IPS DF 19.7 (cell line): ENCODE measurements around the gene YTHDC2.

Experiments
- DNase-seq: peaks from one replicate; pipeline ENCODE4 v3.0.0-alpha.2; 2013; ENCODE audit warnings: low read depth, low spot score

Gene YTHDC2

DNA sequence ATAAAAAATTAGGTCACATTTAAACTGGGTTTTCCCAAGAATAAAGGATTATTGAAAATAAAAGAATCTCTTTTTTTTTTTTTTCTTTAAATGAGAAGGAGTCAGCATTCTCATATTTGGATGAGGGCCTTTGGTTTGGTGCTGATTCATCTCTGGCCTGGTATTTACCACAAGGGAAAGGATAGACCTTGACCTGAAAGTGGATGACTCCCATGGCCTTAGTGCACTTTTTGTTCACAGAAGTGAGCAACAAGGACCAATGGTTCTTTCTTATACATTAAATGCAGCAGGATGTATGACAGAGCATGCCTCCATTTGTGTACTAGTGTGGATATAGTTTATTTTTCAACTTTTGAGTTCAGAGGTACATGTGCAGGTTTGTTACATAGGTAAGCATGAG is 6.9 kb downstream of the YTHDC2 start:
- DNase-seq = no peak

DNA sequence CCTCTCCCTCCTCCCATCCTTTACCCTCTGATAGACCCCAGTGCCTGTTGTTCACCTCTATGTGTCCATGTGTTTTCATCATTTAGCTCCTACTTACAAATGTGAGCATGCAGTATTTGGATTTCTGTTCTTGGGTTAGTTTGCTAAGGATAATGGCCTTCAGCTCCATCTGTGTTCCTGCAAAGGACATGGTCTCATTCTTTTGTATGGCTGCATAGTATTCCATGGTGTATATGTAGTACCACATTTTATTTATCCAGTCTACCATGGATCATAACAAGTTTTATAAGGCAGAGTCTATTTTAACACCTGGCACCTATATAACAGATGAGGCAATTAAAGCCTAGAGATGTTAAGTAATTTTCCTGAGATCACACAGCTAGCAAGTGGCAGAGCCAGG is 7.4 kb downstream of the YTHDC2 start:
- no peak for DNase-seq

- DNase-seq = no peak
Measured at GRCh38 chr5:113523168-113523567, 9.7 kb downstream of the YTHDC2 start.

- DNase-seq = no peak
Measured at GRCh38 chr5:113524927-113525326, 11.4 kb downstream of the YTHDC2 start.

DNA sequence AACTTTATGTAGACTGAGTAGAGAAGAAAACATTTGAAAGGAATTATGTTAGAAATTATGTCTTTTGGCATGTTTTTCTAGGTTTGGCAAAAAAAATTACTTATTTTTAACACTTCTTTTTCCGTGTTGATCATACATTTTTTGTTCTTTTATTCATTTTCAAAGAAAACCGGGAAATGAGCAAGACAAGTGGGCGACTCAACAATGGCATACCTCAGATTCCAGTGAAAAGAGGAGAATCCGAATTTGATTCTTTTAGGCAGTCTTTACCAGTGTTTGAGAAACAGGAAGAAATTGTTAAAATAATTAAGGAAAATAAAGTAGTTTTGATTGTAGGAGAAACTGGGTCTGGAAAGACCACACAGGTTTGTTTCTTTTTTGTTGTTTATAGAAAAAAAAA is 12.9 kb downstream of the YTHDC2 start:
- DNase-seq = no peak

DNA sequence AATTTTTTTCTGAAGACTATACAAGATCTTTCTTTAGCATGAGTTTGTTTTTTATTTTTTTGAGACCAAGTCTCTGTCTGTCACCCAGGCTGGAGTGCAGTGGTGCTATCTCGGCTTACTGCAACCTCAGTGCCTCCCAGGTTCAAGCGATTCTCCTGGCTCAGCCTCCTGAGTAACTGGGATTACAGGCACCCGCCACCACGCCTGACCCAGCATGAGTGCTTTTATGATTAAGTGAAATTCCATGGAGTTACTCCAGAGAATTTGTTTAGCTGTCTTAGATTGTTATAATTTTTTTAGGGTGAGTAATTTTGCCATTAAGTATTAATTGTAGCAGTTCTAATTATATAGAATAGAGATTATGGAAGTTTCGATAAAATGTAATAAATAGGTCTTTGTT is 14.3 kb downstream of the YTHDC2 start:
- DNase-seq = no peak

- no peak for DNase-seq
Measured at GRCh38 chr5:113531481-113532159, 18.1 kb downstream of the YTHDC2 start.

- no peak for DNase-seq
Measured at GRCh38 chr5:113538313-113538712, 24.8 kb downstream of the YTHDC2 start.

DNA sequence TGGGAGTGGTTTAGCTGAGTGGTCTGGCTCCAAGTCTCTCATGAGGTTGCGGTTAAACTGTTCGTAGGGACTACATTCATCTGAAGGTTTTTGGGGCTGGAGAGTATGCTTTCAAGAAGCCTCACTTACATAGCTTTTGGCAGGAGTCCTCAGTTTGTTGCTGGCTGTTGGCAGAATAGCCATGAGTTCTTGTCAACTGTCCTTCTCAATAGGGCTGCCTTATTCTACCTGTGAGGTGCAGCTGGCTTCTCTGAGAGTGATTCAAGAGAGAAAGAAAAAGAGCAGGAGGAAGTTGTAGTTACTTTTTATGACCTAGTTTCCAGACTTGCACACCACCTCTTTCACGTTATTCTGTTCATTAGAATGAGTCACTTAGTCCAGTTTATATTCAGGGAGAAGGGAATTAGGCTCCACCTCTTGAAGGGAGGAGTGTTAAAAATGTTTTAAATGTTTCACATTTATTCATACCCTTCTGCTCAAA is 33.2 kb downstream of the YTHDC2 start:
- no peak for DNase-seq

DNA sequence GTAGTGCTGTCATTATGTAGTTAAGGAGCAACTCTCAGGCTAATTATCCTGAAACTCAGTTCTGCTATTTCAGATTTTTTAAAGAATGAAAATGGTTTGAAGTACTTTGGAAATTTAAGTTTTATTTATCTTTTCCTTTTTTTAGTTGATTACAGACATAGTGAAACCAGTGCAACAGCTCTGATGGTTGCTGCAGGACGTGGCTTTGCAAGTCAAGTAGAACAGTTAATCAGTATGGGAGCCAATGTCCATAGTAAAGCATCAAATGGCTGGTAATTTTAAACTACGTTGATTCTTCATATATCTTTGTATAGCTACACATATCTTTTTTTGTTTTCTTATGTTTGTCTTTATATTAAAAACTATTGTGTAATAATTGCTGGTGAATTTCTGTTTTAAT is 34.9 kb downstream of the YTHDC2 start:
- no peak for DNase-seq

DNA sequence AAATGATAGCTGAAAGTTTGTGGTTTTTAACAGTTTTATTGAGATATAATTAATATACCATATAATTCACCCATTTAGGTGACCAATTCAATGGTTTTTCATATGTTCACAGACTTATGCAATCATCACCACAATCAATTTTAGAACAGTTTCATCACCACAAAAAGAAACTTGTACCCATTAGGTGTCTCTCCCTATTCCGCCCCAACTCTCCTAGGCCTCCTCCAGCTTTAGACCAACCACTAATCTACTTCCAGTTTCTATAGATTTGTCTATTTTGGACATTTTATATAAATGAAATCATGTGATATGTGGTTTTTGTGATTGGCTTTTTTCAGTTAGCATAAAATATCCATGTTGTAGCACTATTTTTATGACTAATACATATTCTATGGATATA is 38.6 kb downstream of the YTHDC2 start:
- no peak for DNase-seq

GRCh38 chr5:113552620-113553019 is 39.1 kb downstream of the YTHDC2 start:
- DNase-seq = no peak

GRCh38 chr5:113562828-113563400 is 49.4 kb downstream of the YTHDC2 start:
- no peak for DNase-seq

DNA sequence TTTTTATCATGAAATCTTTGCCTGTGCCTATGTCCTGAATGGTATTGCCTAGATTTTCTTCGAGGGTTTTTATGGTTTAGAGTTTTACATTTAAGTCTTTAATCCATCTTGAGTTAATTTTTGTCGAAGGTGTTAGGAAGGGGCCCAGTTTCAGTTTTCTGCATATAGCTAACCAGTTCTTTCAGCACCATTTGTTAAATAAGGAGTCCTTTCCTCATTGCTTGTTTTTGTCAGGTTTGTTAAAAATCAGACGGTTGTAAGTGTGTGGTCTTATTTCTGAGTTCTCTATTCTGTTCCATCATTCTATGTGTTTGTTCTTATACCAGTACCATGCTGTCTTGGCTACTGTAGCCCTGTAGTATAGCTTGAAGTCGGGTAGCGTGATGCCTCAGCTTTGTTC is 55.9 kb downstream of the YTHDC2 start:
- no peak for DNase-seq

GRCh38 chr5:113572716-113573115 is 59.2 kb downstream of the YTHDC2 start:
- no peak for DNase-seq

DNA sequence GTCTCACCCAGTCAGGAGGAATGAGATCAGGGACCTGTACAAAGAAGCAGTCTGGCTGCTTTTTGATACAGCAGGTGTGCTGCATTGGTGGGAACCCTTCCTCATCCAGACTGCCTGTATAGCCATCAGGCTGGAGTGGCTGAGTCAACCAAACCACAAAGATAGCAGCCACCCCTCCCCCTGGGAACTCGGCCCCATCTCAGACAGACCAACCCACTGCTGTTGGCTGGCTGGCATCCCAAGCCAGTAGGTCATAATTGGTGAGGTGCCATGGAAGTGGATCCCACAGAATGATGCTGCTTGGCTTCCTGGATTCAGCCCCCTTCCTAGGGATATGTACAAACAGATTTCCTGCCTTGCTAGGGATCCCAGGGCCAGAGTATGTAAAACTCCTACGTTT is 60.9 kb downstream of the YTHDC2 start:
- DNase-seq = no peak

- DNase-seq = no peak
Measured at GRCh38 chr5:113575074-113575473, 61.6 kb downstream of the YTHDC2 start.

DNA sequence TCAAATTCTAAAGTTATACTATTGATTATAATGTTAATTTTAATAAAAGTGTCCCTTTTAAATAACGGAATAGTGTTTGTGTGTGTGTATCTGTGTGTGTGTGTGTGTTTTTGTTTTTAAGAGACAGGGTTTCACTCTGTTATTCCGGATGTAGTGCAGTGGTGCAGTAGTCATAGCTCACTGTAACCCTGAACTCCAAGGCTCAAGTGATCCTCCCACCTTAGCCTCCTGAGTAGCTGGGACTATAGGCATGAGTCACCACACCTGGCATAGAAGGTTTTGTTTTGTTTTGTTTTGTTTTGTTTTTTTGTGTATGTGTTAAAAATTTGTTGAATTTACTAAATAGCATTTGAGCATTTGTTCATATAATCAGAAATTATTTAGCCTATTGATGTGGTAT is 64.6 kb downstream of the YTHDC2 start:
- no peak for DNase-seq

DNA sequence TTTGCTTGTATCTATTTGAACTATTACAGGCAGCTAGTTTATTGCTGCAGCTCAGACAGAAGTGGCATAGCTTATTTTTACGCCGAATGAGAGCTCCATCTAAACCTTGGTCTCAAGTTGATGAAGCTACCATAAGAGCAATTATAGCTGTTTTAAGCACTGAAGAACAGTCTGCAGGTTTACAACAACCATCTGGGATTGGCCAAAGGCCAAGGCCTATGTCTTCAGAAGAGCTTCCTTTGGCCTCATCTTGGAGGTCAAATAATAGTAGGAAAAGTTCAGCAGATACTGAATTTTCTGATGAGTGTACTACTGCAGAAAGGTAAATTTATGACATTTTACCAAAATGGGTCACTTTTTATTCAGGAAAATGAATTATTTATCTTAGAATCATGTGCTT is 67.9 kb downstream of the YTHDC2 start:
- DNase-seq = no peak

GRCh38 chr5:113598150-113598549 is 84.7 kb downstream of the YTHDC2 start:
- DNase-seq = no peak

GRCh38 chr5:113598926-113599325 is 85.4 kb downstream of the YTHDC2 start:
- DNase-seq = no peak

- DNase-seq = no peak
Measured at GRCh38 chr5:113600255-113600905, 86.9 kb downstream of the YTHDC2 start.

- DNase-seq = no peak
Measured at GRCh38 chr5:113601423-113601822, 87.9 kb downstream of the YTHDC2 start.
